WERI-Rb-1 (cell line): ENCODE results near the gene ME1.

Source experiments
- DNase-seq: peaks from one replicate; pipeline ENCODE4 v3.0.0-alpha.2; 2020
- H3K27ac ChIP-seq: fragments of 250-450 bp; sonication (Bioruptor Pico); 2 replicates; pipeline ENCODE4 v1.5.1; 2020; ENCODE audit warnings: mild to moderate bottlenecking, moderate library complexity
- H3K27me3 ChIP-seq: fragments of 250-450 bp; sonication (Bioruptor Pico); 2 replicates; pipeline ENCODE4 v1.5.1; 2021; ENCODE audit warnings: mild to moderate bottlenecking, low read depth, moderate library complexity; ENCODE audit not compliant: insufficient read depth, severe bottlenecking
- H3K36me3 ChIP-seq: fragments of 250-450 bp; sonication (Bioruptor Pico); 2 replicates; pipeline ENCODE4 v1.5.1; 2020; ENCODE audit warnings: mild to moderate bottlenecking, moderate library complexity
- H3K4me3 ChIP-seq: 2 replicates; pipeline ENCODE4 v1.5.1; 2011; ENCODE audit warnings: low read depth, mild to moderate bottlenecking, control low read depth, low read length
- H3K9me3 ChIP-seq: fragments of 250-450 bp; sonication (Bioruptor Pico); 2 replicates; pipeline ENCODE4 v1.5.1; 2021; ENCODE audit warnings: mild to moderate bottlenecking, moderate library complexity; ENCODE audit not compliant: severe bottlenecking
- CTCF ChIP-seq: IDR thresholded peaks from 2 replicates; pipeline ENCODE4 v1.5.1; 2011; ENCODE audit warnings: low read depth, mild to moderate bottlenecking, control low read depth, inconsistent platforms, low read length

The ME1 gene

GRCh38 chr6:83429857-83430610, 817 bp downstream of the ME1 start:
- no peak for TF ChIP-seq CTCF
- Histone ChIP-seq H3K27me3 (no peaks in the 10 kb centered on the region), H3K36me3 (no peaks in the 10 kb centered on the region), H3K4me3 (peak overlapping the region; percentile 54), H3K9me3 (no peaks in the 10 kb centered on the region), H3K27ac (no peak overlapping the region)
- no peak for DNase-seq

GRCh38 chr6:83429269-83429668, 1.6 kb downstream of the ME1 start:
- Histone ChIP-seq H3K4me3 (no peak overlapping the region), H3K27ac (no peak overlapping the region), H3K9me3 (peaks cover 4% of the 10 kb centered on the region), H3K36me3 (no peaks in the 10 kb centered on the region), H3K27me3 (no peaks in the 10 kb centered on the region)
- DNase-seq = no peak
- no peak for TF ChIP-seq CTCF

DNA sequence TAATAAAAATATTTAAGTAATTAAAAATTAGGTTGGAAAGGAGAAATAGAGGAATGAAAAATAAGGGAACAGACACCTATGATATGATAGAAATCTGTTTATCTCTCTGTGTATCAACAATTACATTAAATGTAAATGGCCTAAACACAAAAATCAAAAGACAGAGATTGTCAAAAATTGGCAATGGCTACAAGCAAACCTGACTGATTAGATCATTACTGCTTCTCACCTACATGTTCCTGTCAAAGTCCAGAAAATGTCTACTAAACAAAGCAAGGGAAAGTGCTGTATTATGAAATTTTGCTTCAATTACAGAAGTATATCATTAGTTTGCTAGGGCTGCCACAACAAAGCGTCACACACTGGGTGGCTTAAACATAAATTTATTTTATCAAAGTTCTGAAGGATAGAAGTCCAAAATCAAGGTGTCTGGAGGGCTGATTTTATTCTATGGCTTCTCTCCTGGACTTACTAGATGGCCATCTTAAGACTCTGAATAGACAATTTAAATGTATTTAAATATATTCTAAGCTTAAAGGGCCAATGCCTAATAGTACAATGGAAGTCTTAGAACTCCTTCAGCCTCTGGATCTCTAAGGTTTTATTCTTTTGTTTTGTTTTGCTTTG, 6.3 kb downstream of the ME1 start:
- H3K4me3 ChIP-seq = no peak overlapping the region
- H3K36me3 ChIP-seq = no peaks in the 10 kb centered on the region
- no peak for TF ChIP-seq CTCF
- no peak for DNase-seq
- H3K9me3 ChIP-seq = peaks cover 6% of the 10 kb centered on the region
- H3K27me3 ChIP-seq = no peaks in the 10 kb centered on the region
- H3K27ac ChIP-seq = no peak overlapping the region

- H3K9me3 ChIP-seq = no peaks in the 10 kb centered on the region
- H3K36me3 ChIP-seq = no peaks in the 10 kb centered on the region
- DNase-seq = no peak
- TF ChIP-seq CTCF = peak; percentile 52
- no peaks in the 10 kb centered on the region for H3K27me3 ChIP-seq
- H3K4me3 ChIP-seq = no peak overlapping the region
- H3K27ac ChIP-seq = no peak overlapping the region
Measured at GRCh38 chr6:83417880-83418663, 12.8 kb downstream of the ME1 start.

DNA sequence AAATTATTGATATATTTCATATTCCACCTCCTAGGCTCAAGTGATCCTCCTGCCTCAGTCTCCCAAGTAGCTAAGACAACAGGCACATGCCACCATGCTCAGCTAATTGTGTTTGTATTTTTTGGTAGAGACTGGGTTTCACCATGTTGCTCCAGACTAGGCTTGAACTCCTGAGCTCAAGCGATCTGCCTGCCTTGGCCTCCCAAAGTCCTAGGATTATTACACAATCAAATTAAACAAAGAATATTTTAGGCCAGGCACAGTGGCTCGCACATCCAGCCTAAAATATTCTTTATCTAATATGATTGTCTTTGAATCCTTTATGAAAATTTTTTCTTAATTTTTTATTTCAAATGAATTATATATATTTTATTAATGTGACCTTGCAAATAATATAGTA, 17.8 kb downstream of the ME1 start:
- Histone ChIP-seq H3K36me3 (no peaks in the 10 kb centered on the region), H3K27ac (no peak overlapping the region), H3K9me3 (no peaks in the 10 kb centered on the region), H3K27me3 (no peaks in the 10 kb centered on the region), H3K4me3 (no peak overlapping the region)
- no peak for TF ChIP-seq CTCF
- no peak for DNase-seq
